HG02885 (cell line): ENCODE results near the gene ZNF710.
"Not testable (repeated sequence)": the region's sequence is repeated elsewhere in the genome, so short reads cannot be mapped to it uniquely, and the experiment has no call there.

ENCODE experiments used
- ATAC-seq: cut with Tn5 transposase; IDR thresholded peaks from one replicate; pipeline ENCODE4 v1.9.1; 2021; ENCODE audit warnings: mild to moderate bottlenecking; ENCODE audit not compliant: unreplicated experiment, poor library complexity

Gene ZNF710

GRCh38 chr15:90055182-90055581, 54.1 kb downstream of the ZNF710 start:
- no peak for ATAC-seq

GRCh38 chr15:90056529-90056928, 55.4 kb downstream of the ZNF710 start:
- no peak for ATAC-seq

- ATAC-seq: peak; percentile 41
Measured at GRCh38 chr15:90058308-90058707, 57.2 kb downstream of the ZNF710 start.

- no peak for ATAC-seq
Measured at GRCh38 chr15:90058775-90059174, 57.7 kb downstream of the ZNF710 start.

- ATAC-seq: peak; percentile 86
Measured at GRCh38 chr15:90059208-90059985, 58.3 kb downstream of the ZNF710 start.

DNA sequence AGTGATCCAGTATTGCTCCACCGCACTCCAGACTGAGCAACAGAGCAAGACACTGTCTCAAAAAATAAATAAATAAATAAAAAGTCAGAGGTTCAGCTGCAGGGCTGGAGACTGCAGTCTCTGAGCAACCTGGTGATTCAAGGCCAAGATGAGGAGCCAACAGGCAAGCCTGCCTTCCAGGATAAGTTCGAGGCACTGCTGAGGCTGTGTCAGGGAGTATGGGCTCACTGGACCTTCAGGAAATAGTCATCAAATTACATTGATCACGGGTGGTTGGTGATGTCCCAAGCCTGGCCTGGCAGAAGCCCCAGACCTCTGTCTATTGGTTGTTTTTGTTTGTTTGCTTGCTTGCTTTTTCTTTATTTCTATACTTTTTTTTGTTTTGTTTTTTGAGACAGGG, 59.7 kb downstream of the ZNF710 start:
- no peak for ATAC-seq

GRCh38 chr15:90062023-90062442, 60.9 kb downstream of the ZNF710 start:
- no peak for ATAC-seq

DNA sequence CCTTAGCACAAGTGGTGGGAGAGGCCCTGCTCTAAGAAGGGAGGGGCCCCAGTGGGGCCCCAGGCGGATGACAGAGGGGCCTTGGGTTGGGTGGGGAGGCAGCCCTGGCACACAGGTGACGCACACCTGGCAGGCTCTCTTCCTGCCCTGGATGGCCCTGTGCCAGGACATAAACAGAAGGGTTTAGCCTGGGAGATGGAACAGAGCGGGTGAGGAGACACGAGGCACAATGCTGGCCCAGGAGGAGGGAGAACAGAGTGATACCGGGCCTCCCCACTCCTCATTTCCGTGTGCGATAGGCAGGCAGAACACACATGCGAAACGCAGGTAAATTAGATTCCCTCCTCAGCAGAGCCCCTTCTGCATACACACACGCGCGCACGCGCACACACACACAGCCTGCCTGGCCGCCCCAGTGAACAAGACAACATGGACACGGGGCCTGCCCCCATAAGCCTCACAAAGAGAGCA, 61.4 kb downstream of the ZNF710 start:
- ATAC-seq: no peak

DNA sequence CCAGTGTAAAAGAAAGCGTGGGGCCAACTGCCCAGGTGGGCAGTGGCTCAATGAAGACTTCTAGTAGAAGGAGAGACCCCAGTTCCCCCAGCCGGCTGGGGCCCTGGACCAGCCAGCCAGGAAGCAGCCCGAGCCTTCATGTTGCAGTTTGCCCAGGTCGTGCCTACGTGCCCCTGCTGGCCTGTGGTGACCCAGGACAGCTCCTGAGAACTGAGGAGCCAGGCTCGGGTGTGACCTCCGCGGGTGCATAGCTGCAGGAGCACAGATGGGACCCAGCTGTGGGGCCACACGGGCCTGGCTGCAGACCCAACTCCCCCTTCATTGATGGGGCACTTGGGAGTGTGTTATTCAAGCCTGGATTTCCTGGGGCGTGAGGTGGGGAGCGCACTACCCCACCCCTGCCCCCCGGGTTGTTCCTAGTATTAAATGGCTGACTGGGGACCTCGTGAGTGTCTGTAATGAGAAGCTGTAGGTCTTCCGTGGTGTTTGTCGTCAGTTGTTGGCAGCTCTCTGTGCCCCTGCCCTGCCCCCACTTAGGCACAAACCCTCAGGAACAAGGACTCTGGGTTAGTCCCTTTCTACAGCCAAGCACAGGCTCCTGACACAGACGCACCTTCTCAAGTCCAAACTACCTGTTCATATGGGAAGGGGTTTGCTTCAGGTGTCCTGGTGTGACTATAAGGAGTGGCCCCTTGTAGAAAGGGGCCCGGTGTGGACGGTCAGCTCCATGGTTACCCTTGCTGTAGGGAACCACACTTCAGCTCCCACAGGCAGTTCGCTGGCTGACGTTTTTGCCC, 62.0 kb downstream of the ZNF710 start:
- ATAC-seq: no peak

DNA sequence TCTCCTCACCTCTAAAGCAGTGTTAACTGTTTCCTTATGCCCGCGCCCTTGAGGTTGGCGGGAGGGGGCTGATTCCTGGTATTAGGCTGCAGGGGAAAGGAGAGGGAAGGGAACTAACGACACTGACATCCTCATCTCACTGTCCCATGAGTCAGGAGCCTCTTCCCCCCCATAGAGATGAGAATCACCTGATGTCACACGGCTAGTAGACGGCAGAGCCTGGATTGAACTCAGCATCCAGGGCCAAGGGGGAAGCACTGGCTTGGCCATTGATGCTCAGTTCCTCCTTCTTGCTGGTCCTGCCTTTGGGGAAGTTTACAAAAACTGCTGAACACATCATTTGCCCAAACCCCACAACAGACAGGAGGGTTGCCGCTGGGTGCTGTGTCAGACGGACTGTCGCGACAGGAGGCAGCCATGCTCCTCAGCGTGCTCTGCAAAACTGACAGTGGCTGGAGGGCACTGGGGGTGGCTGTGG, 62.7 kb downstream of the ZNF710 start:
- ATAC-seq: no peak

GRCh38 chr15:90064911-90065681, 64.0 kb downstream of the ZNF710 start:
- ATAC-seq: no peak

- ATAC-seq: no peak
Measured at GRCh38 chr15:90065682-90066049, 64.5 kb downstream of the ZNF710 start.

DNA sequence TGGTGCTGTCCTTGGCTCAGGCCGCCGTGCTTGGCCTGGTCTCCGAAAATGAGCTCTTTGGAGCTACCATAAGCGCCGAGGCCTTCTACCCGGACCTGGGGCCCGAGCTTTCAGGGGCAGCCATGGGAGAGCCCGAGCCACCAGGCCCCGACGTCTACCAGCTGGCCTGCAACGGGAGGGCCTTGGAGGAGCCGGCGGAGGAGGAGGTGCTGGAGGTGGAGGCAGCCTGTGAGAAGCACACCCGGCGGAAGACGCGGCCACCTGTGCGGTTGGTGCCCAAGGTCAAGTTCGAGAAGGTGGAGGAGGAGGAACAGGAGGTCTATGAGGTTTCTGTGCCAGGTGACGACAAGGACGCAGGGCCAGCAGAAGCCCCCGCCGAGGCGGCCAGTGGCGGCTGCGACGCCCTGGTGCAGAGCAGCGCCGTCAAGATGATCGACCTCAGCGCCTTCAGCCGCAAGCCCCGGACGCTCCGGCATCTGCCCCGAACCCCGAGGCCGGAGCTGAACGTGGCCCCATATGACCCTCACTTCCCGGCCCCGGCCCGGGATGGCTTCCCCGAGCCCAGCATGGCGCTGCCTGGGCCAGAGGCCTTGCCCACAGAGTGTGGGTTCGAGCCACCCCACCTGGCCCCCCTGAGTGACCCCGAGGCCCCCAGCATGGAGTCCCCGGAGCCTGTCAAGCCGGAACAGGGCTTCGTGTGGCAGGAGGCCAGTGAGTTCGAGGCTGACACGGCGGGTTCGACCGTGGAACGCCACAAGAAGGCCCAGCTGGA, 66.2 kb downstream of the ZNF710 start:
- no peak for ATAC-seq

GRCh38 chr15:90067953-90068606, 67.0 kb downstream of the ZNF710 start:
- no peak for ATAC-seq

DNA sequence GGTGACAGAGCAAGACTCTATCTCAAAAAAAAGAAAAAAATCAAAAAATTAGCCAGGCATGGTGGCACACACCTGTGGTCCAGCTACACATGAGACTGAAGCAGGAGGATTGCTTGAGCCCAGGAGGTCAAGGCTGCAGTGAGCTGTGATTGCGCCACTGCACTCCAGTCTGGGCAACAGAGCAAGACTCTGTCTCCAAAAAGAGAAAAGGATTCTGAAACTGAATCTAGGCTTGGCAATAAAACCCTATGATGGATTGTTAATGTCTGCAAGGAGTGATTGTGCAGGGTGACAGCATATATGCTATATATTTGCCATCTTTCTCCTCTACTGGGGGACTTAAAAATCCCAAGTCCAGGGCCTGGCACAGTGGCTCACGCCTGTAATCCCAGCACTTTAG, 69.5 kb downstream of the ZNF710 start:
- ATAC-seq: not testable (repeated sequence)

DNA sequence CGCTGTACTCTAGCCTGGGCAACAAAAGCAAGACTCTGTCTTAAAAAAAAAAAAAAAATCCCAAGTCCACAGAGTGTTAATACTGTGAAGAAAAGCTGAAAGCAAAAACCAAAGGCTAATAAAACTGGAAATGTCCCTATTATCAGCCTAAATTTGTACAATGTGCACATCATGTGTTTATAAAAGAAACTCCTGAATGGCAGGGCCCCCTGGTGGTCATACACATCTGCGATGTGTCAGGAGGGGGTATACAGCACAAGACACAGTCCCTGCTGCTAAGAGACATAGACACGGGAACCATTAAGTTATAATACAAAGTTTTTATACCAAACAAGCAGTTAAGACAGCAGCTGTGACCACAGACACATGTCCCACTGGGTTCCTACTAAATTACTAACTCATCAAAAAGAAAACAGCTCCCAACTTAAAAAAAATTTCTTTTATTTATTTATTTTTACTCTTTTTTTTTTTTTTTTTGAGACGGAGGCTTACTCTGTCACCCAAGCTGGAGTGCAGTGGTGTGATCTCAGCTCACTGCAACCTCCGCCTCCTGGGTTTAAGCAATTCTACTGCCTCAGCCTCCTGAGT, 70.2 kb downstream of the ZNF710 start:
- no peak for ATAC-seq

GRCh38 chr15:90072978-90073640, 72.0 kb downstream of the ZNF710 start:
- ATAC-seq: no peak

DNA sequence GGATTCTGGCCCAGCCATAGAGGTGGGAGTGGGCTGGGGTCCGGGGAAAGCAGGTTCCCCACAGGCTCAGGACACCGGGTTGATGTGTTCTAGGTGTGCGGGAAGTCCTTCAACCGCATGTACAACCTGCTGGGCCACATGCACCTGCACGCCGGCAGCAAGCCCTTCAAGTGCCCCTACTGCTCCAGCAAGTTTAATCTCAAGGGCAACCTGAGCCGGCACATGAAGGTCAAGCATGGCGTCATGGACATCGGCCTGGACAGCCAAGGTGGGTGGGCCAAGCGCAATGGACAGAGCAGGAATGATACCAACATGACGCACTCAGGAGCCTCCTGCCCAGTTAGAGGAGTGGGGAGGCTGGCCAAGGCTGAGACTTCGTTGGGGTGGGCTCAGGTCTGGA, 72.9 kb downstream of the ZNF710 start:
- ATAC-seq: no peak

GRCh38 chr15:90074916-90075315, 73.8 kb downstream of the ZNF710 start:
- no peak for ATAC-seq
